ENCODE results near the gene SLC4A11.

DNA sequence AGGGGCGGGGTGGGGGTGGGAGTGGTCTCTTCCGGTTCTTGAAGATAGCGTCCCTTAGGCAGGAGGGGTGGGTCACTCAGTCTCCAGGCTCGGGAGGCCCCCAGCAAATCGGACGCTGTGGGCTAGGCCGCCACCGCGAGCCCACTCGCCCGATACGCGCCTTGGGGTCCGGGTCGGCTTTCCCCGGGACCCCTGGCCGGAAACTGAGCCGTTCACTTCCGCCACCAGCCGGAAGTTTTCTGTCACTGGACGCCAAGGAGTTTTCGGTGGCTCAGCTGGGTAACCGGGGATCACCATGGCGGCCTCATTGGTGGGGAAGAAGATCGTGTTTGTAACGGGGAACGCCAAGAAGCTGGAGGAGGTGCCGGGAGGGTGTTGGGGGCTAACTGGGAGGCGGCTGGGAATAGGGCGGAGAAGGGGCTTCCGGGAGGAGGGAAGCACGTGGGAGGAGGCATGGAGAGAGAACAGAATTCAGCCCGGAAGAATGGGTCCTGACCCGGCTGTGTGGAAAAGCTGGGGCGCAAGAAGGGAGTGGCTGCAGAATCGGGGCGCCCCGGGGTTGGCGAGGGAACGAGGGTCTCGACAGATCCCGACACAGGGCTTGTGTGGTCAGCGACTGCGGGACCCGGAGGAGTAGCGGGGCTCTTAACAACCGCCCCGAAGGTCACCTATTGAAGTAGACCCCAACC, 29.6 kb downstream of the SLC4A11 start, which contains the start of gene ITPA:
- no peak for TF ChIP-seq CREB1 (IDR thresholded peaks at IDR 0.05; ENCODE audit: low read depth)
- TF ChIP-seq TAF1 (IDR thresholded peaks at IDR 0.05; ENCODE audit: low read depth): peak; percentile 80
- TF ChIP-seq TEAD4 (IDR thresholded peaks at IDR 0.05): no peak
- TF ChIP-seq YY1 (IDR thresholded peaks at IDR 0.05; ENCODE audit: low read depth): peak; percentile 74; the same call in 1 of the 2 replicates
- TF ChIP-seq EP300 (IDR thresholded peaks at IDR 0.05; ENCODE audit: borderline replicate concordance): no peak
- peak; percentile 90; the same call in 1 of the 2 replicates for TF ChIP-seq ZBTB7A (IDR thresholded peaks at IDR 0.05; ENCODE audit: low read depth)
- TF ChIP-seq RAD21 (IDR thresholded peaks at IDR 0.05; ENCODE audit: low read depth): no peak
- no peak for TF ChIP-seq NFIC (IDR thresholded peaks at IDR 0.05)
- no peak for TF ChIP-seq CEBPB (IDR thresholded peaks at IDR 0.05)
- TF ChIP-seq, protein P1, sequence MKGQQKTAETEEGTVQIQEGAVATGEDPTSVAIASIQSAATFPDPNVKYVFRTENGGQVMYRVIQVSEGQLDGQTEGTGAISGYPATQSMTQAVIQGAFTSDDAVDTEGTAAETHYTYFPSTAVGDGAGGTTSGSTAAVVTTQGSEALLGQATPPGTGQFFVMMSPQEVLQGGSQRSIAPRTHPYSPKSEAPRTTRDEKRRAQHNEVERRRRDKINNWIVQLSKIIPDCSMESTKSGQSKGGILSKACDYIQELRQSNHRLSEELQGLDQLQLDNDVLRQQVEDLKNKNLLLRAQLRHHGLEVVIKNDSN (IDR thresholded peaks at IDR 0.05): peak; percentile 64
- TF ChIP-seq, protein P2, sequence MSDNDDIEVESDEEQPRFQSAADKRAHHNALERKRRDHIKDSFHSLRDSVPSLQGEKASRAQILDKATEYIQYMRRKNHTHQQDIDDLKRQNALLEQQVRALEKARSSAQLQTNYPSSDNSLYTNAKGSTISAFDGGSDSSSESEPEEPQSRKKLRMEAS (IDR thresholded peaks at IDR 0.05): peak; percentile 93
- TF ChIP-seq, protein P3, sequence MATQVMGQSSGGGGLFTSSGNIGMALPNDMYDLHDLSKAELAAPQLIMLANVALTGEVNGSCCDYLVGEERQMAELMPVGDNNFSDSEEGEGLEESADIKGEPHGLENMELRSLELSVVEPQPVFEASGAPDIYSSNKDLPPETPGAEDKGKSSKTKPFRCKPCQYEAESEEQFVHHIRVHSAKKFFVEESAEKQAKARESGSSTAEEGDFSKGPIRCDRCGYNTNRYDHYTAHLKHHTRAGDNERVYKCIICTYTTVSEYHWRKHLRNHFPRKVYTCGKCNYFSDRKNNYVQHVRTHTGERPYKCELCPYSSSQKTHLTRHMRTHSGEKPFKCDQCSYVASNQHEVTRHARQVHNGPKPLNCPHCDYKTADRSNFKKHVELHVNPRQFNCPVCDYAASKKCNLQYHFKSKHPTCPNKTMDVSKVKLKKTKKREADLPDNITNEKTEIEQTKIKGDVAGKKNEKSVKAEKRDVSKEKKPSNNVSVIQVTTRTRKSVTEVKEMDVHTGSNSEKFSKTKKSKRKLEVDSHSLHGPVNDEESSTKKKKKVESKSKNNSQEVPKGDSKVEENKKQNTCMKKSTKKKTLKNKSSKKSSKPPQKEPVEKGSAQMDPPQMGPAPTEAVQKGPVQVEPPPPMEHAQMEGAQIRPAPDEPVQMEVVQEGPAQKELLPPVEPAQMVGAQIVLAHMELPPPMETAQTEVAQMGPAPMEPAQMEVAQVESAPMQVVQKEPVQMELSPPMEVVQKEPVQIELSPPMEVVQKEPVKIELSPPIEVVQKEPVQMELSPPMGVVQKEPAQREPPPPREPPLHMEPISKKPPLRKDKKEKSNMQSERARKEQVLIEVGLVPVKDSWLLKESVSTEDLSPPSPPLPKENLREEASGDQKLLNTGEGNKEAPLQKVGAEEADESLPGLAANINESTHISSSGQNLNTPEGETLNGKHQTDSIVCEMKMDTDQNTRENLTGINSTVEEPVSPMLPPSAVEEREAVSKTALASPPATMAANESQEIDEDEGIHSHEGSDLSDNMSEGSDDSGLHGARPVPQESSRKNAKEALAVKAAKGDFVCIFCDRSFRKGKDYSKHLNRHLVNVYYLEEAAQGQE (IDR thresholded peaks at IDR 0.05; ENCODE audit: low read depth): no peak
